ENCODE results near the gene TBL2. TPM values are rescaled to one million over a fixed set of nuclear protein-coding genes. Genes with fewer than 3 reads are reported as not detected.

The TBL2 gene
- total and polyA plus RNA-seq, 10 of the 15 experiments (the other 5 are each of a cell fraction or from before 2014, with no cell fraction given), result 1.1 to 49.7 (median 26.7) TPM

DNA sequence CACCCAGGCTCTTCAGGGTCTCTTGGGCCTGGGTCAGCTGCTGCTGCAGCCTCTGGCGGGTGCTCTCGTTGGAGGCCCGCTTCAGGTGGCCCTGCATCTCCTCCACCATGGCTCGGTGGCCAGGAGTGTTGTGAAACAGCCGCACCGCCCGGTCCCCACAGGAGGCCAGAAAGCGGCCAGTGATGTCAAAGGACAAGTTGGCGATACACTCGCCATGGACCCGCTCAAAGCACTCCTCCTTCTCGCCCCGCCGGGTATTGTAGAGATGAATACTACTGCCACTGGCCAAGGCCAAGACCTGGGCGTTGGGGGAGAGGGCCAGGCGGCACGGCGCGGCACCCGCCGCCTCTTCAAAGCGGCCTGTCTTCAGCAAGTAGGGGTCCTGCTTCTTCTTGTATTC lies 7.9 kb downstream of the TBL2 start:
- over 99% methylated on average over 22 of the region's 22 CpGs for WGBS (ENCODE audit: insufficient coverage, insufficient replicate concordance, low lambda C conversion rate, missing lambda C conversion rate)
- no peaks in the 10 kb centered on the region for H3K9me3 ChIP-seq (replicated peaks; ENCODE audit: control insufficient read depth, insufficient read depth, low read length)
- no peaks in the 10 kb centered on the region for H3K4me1 ChIP-seq (ENCODE audit: control insufficient read depth, insufficient read depth, low read length)
- SMC1A ChIA-PET (ENCODE audit: uncharacterized antibody, unreplicated experiment), result no interaction called here
- no peaks in the 10 kb centered on the region for H4K20me1 ChIP-seq (ENCODE audit: control insufficient read depth, insufficient read depth)
- FAIRE-seq, result no peak
- CTCF ChIA-PET, result no interaction called here
- no peak for ATAC-seq
- peaks cover 10 to 13% of the 10 kb centered on the region in 2 experiments; a peak in 3 of 4 replicates for H3K36me3 ChIP-seq (ENCODE audit: control insufficient read depth in 2 of 2, insufficient read depth in 2 of 2, low read length in 1 of 2)
- in situ Hi-C loops (cut with MboI), result no loop called here
- no peak overlapping the region for H3K4me2 ChIP-seq (ENCODE audit: control insufficient read depth, insufficient read depth)
- BruUV-seq (replicated peaks), result no TSS peak
- TF ChIP-seq MTA2 (IDR thresholded peaks at IDR 0.05; ENCODE audit: low read depth) (no peak), BMI1 (IDR thresholded peaks at IDR 0.05; ENCODE audit: borderline replicate concordance) (no peak), DPF2 (IDR thresholded peaks at IDR 0.05) (no peak), MTA3 (IDR thresholded peaks at IDR 0.05; ENCODE audit: borderline replicate concordance, low read length) (no peak), E2F8 (IDR thresholded peaks at IDR 0.05; ENCODE audit: low read depth, partially characterized antibody) (no peak), JUND (IDR thresholded peaks at IDR 0.05; ENCODE audit: low read depth, low read length) (no peak), RCOR1 (conservative IDR thresholded peaks at IDR 0.05; ENCODE audit: low read depth, low read length) (no peak)
- RAD21 ChIA-PET (ENCODE audit: unreplicated experiment), result no interaction called here
- intact Hi-C loops (cut with micrococcal nuclease; ENCODE audit: unreplicated experiment), result no loop called here
- DNase-seq (ENCODE audit: low read depth, low spot score), result no peak
- no peak overlapping the region for H2AFZ ChIP-seq (ENCODE audit: control insufficient read depth, low read depth, low read length)
- POLR2A ChIA-PET, result no interaction called here
- no peak overlapping the region for H3K4me3 ChIP-seq
- no peaks in the 10 kb centered on the region for H3K27me3 ChIP-seq (replicated peaks in 1 of 2; ENCODE audit: control insufficient read depth in 2 of 2, insufficient read depth in 2 of 2, low read length in 1 of 2)
- H3K9ac ChIP-seq (ENCODE audit: control insufficient read depth, insufficient read depth, low read length), result no peak overlapping the region
- H3K27ac ChIP-seq (ENCODE audit: control insufficient read depth, insufficient read depth), result no peak overlapping the region
- no peaks in the 10 kb centered on the region for H3K79me2 ChIP-seq (ENCODE audit: control insufficient read depth, insufficient read depth, low read length)

All from GM12878 (cell line).